Aorta (tissue), 5 donors: ENCODE data around the gene NRSN1. TPM values are rescaled to one million over a fixed set of nuclear protein-coding genes. Genes with fewer than 3 reads are reported as not detected.

Experiments
- ATAC-seq: fragments of 200-7000 bp; cut with Tn5 transposase; one replicate; pipeline ENCODE4 v1.9.1; 2022; ENCODE audit warnings: moderate library complexity; ENCODE audit not compliant: low FRiP score
- DNase-seq, 2 donors: peaks; one replicate each; pipeline ENCODE4 v3.0.0-alpha.2; 2020
- H3K27ac ChIP-seq, 2 donors: one replicate each; pipeline ENCODE4 v1.5.1; 2013; ENCODE audit warnings: low read length in 2 of 2, mild to moderate bottlenecking in 2 of 2, moderate library complexity in 2 of 2, control low read depth in 1 of 2, inconsistent platforms in 1 of 2, low read depth in 1 of 2
- H3K27me3 ChIP-seq, 2 donors: one replicate each; pipeline ENCODE4 v1.6.1; 2013; ENCODE audit warnings: control low read depth in 1 of 2, low read length in 1 of 2, mild to moderate bottlenecking in 1 of 2, moderate library complexity in 1 of 2; ENCODE audit not compliant: insufficient read depth in 2 of 2, control insufficient read depth in 1 of 2
- H3K36me3 ChIP-seq, 2 donors: one replicate each; pipeline ENCODE4 v1.6.1; 2013; ENCODE audit warnings: control low read depth in 1 of 2, low read length in 1 of 2, mild to moderate bottlenecking in 1 of 2; ENCODE audit not compliant: insufficient read depth in 2 of 2, control insufficient read depth in 1 of 2
- H3K4me1 ChIP-seq, 2 donors: one replicate each; pipeline ENCODE4 v1.6.1; 2013; ENCODE audit warnings: low read length in 2 of 2, control low read depth in 1 of 2, mild to moderate bottlenecking in 1 of 2, moderate library complexity in 1 of 2; ENCODE audit not compliant: insufficient read depth in 2 of 2, control insufficient read depth in 1 of 2
- H3K4me3 ChIP-seq, 2 donors: one replicate each; pipeline ENCODE4 v1.5.1; 2013; ENCODE audit warnings: low read length in 2 of 2, control low read depth in 1 of 2, mild to moderate bottlenecking in 1 of 2
- H3K9me3 ChIP-seq: one replicate; pipeline ENCODE4 v1.6.1; 2013; ENCODE audit warnings: mild to moderate bottlenecking, low read length; ENCODE audit not compliant: control insufficient read depth
- WGBS, 2 donors: extraction: QIAGEN DNeasy Blood & Tissue Kit; methylation state at CpG; one replicate each; pipeline ENCODE4 v1.1.7; 2013; 5-methylcytosine and 5-hydroxymethylcytosine counted together
- intact Hi-C, 2 donors: fragments of 100-400 bp; cut with DNase I; formaldehyde crosslinking; loops; one replicate each; pipeline versions ENCODE4 v1.14.2 to v1.15.0; 2022
- polyA plus RNA-seq, 2 donors: library from polyadenylated mRNA; stranded (reverse); fragments of 200-250 nt; gene quantifications; one replicate each; pipeline ENCODE4 v1.2.3, GENCODE V29; 2013
- total RNA-seq, 2 donors: library from RNA; stranded (reverse); fragmentation: NEBNext Ultra II Directional; extraction: Animal tissue kit (Norgen Biotek cat#: 25700); gene quantifications; one replicate each; pipeline ENCODE4 v1.2.1, GENCODE V29; 2021
- donor health status: healthy with polysubstance abuse.
- donor health status: Bipolar disorder and iron deficiency.
- donor health status: DM: no; HTN: no; CAD: no.
- donor health status: DM: no; HTN: no; CAD: no.
- donor health status: DM: yes; HTN: yes; CAD: no.

NRSN1 gene
- total and polyA plus RNA-seq, 4 donors: not detected

GRCh38 chr6:24186349-24186748 is 60.3 kb downstream of the NRSN1 start:
- Histone ChIP-seq H3K27me3 (no peaks in the 10 kb centered on the region), H3K9me3 (peaks cover 4% of the 10 kb centered on the region), H3K4me3 (no peak overlapping the region), H3K27ac (no peak overlapping the region), H3K36me3 (no peaks in the 10 kb centered on the region), H3K4me1 (no peaks in the 10 kb centered on the region)
- DNase-seq (no peak), ATAC-seq (no peak)
- intact Hi-C loops: no loop called here
- 90 to 92% methylated on average over 7 of the region's 7 CpGs for WGBS, 2 donors

- intact Hi-C loops: no loop called here
- H3K36me3 ChIP-seq: no peaks in the 10 kb centered on the region
- peaks cover 4% of the 10 kb centered on the region for H3K9me3 ChIP-seq
- ATAC-seq (no peak), DNase-seq (no peak)
- no peak overlapping the region for H3K27ac ChIP-seq
- no peaks in the 10 kb centered on the region for H3K4me1 ChIP-seq
- no peaks in the 10 kb centered on the region for H3K27me3 ChIP-seq
- H3K4me3 ChIP-seq: no peak overlapping the region
Measured at GRCh38 chr6:24187965-24188577, 62.1 kb downstream of the NRSN1 start.

- Histone ChIP-seq H3K9me3 (peaks cover under 1% of the 10 kb centered on the region), H3K4me3 (no peak overlapping the region), H3K27ac (no peak overlapping the region), H3K27me3 (no peaks in the 10 kb centered on the region), H3K36me3 (no peaks in the 10 kb centered on the region), H3K4me1 (no peaks in the 10 kb centered on the region)
- 46 to 48% methylated on average over 8 of the region's 8 CpGs for WGBS, 2 donors
- DNase-seq: no peak
- ATAC-seq: no peak
- intact Hi-C loops: no loop called here
Measured at GRCh38 chr6:24188578-24189080, 62.6 kb downstream of the NRSN1 start.

GRCh38 chr6:24191346-24191745 is 65.3 kb downstream of the NRSN1 start:
- no peak for ATAC-seq
- 46 to 49% methylated on average over 2 of the region's 2 CpGs for WGBS, 2 donors
- no peaks in the 10 kb centered on the region for H3K4me1 ChIP-seq

GRCh38 chr6:24193364-24193763 is 67.3 kb downstream of the NRSN1 start:
- H3K27ac ChIP-seq: no peak overlapping the region
- H3K27me3 ChIP-seq: no peaks in the 10 kb centered on the region
- intact Hi-C loops: no loop called here
- DNase-seq: no peak
- no peaks in the 10 kb centered on the region for H3K9me3 ChIP-seq
- no peak overlapping the region for H3K4me3 ChIP-seq
- no peak for ATAC-seq
- no peaks in the 10 kb centered on the region for H3K36me3 ChIP-seq
- H3K4me1 ChIP-seq: no peaks in the 10 kb centered on the region

More at GRCh38 chr6:24191346-24191745, 65.3 kb downstream of the NRSN1 start:
- Histone ChIP-seq H3K27me3 (no peaks in the 10 kb centered on the region), H3K9me3 (no peaks in the 10 kb centered on the region), H3K4me3 (no peak overlapping the region), H3K27ac (no peak overlapping the region), H3K36me3 (no peaks in the 10 kb centered on the region)
- intact Hi-C loops: no loop called here
- no peak for DNase-seq

GRCh38 chr6:24194978-24195700 is 69.1 kb downstream of the NRSN1 start:
- Histone ChIP-seq H3K27me3 (no peaks in the 10 kb centered on the region), H3K4me3 (no peak overlapping the region), H3K27ac (no peak overlapping the region), H3K4me1 (no peaks in the 10 kb centered on the region), H3K36me3 (no peaks in the 10 kb centered on the region), H3K9me3 (no peaks in the 10 kb centered on the region)
- intact Hi-C loops: no loop called here
- DNase-seq: no peak
- no peak for ATAC-seq
- WGBS, 2 donors: 86 to 88% methylated on average over 2 of the region's 2 CpGs

- H3K4me1 ChIP-seq: no peaks in the 10 kb centered on the region
- DNase-seq (no peak), ATAC-seq (no peak)
- H3K9me3 ChIP-seq: no peaks in the 10 kb centered on the region
- no peak overlapping the region for H3K27ac ChIP-seq
- WGBS, 2 donors: 93 to 96% methylated on average over 3 of the region's 3 CpGs
- no peak overlapping the region for H3K4me3 ChIP-seq
- no peaks in the 10 kb centered on the region for H3K36me3 ChIP-seq
- H3K27me3 ChIP-seq: no peaks in the 10 kb centered on the region
- intact Hi-C loops: no loop called here
Measured at GRCh38 chr6:24195836-24196597, 70.0 kb downstream of the NRSN1 start.
